Fibroblast of upper back skin (primary cell): ENCODE data around the gene CXXC5.
"Not testable (repeated sequence)": the region's sequence is repeated elsewhere in the genome, so short reads cannot be mapped to it uniquely, and the experiment has no call there.

Experiments used
- DNase-seq: peaks from one replicate; pipeline ENCODE4 v3.0.0-alpha.2; 2013

The CXXC5 gene

GRCh38 chr5:139648205-139649081, at the start of gene CXXC5:
Gene CXXC5 (plus strand): TSS chr5:139648349. CDS start chr5:139680524, 32,175 bp downstream.
- peak; percentile 85 for DNase-seq

GRCh38 chr5:139598601-139598965, 49.6 kb upstream of the CXXC5 start:
- not testable (repeated sequence) for DNase-seq

DNA sequence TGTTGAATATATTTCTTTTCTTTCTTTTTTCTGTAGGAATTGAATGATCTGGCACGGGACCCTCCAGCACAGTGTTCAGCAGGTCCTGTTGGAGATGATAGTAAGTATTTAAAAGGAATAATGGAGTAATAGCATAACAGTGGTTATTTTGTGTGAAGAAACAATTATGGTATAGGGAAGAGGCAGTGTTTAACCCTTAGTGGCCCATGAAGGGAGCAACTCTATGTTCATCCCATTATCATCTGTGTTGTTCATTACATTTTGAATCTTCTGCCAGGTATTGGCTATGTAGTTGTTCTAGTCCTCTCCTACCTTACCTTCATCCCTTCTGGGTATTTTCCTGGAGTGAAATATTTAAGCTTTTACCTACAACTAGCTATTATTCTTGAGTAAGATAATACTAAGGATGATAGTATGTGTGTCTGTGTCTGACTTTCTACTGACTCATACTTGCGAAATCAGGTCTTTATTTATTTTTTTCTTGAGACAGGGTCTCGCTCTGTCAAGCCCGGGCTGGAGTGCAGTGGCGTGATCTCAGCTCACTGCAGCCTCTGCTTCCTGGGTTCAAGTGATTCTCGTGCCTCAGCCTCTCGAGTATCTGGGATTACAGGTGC, 47.7 kb upstream of the CXXC5 start:
- peak; percentile 51 for DNase-seq

DNA sequence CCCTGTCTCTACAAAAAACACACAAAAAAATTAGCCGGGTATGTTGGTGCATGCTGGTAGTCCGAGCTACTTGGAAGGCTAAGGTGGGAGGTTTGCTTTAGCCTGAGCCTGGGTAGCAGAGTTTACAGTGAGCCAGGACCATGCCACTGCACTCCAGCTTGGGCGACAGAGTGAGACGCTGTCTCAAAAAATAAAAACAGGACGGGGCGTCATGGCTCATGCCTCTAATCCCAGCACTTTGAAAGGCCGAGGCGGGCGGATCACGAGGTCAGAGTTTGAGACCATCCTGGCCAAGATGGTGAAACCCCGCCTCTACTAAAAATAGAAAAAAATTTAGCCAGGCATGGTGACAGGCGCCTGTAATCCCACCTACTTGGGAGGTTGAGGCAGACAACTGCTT, 46.7 kb upstream of the CXXC5 start:
- DNase-seq: no peak

DNA sequence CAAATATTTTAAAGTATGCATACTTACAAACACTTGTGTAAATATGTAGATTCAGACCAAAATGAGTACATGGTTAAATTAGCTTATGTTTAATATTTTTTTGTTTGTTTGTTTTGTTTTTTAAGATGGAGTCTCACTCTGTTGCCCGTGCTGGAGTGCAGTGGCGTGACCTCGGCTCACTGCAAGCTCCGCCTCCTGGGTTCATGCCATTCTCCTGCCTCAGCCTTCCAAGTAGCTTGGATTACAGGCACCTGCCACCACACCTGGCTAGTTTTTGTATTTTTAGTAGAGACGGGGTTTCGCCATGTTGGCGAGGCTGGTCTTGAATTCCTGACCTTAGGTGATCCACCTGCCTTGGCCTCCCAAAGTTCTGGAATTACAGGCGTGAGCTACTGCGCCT, 46.2 kb upstream of the CXXC5 start:
- not testable (repeated sequence) for DNase-seq

- DNase-seq: no peak
Measured at GRCh38 chr5:139605887-139606286, 42.3 kb upstream of the CXXC5 start.

GRCh38 chr5:139611703-139612584, 36.2 kb upstream of the CXXC5 start:
- peak; percentile 27 for DNase-seq

DNA sequence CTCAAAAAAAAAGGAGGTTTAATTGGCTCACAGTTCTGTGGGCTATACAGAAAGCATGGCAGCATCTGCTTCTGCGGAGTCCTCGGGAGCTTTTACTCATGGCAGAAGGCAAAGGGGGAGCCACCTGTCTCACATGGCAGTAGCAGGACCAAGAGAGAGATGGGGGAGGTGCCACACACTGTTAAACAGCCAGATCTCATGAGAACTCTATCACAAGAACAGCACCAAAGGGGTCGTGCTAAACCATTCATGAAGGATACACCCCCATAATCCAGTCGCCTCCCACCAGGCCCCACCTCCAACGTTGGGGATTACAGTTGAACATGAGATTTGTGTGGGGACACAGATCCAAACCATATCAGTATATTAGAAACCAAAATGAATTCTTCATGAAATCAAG, 28.3 kb upstream of the CXXC5 start:
- DNase-seq: no peak

DNA sequence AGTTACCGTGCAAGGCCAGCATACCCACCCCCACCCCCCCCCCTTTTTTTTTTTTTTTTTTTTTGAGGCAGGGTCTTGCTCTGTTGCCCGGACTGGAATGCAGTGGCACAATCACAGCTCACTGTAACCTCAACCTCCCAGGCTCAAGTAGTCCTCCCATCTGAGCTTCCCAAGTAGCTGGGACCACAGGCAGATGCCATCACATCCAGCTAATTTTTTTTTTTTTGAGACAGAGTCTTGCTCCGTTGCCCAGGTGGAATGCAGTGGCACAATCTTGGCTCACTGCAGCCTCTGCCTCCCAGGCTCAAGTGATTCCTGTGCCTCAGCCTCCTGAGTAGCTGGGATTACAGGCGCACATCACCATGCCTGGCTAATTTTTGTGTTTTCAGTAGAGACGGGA, 22.8 kb upstream of the CXXC5 start:
- not testable (repeated sequence) for DNase-seq

GRCh38 chr5:139630855-139631254, 17.3 kb upstream of the CXXC5 start:
- no peak for DNase-seq

- no peak for DNase-seq
Measured at GRCh38 chr5:139631520-139632165, 16.5 kb upstream of the CXXC5 start.

- DNase-seq: peak; percentile 74
Measured at GRCh38 chr5:139633295-139634027, 14.7 kb upstream of the CXXC5 start.

GRCh38 chr5:139634028-139634325, 14.2 kb upstream of the CXXC5 start:
- DNase-seq: no peak

GRCh38 chr5:139634541-139634940, 13.6 kb upstream of the CXXC5 start:
- DNase-seq: no peak

- DNase-seq: no peak
Measured at GRCh38 chr5:139635191-139635590, 13.0 kb upstream of the CXXC5 start.

GRCh38 chr5:139635606-139636206, 12.4 kb upstream of the CXXC5 start:
- peak; percentile 96 for DNase-seq

DNA sequence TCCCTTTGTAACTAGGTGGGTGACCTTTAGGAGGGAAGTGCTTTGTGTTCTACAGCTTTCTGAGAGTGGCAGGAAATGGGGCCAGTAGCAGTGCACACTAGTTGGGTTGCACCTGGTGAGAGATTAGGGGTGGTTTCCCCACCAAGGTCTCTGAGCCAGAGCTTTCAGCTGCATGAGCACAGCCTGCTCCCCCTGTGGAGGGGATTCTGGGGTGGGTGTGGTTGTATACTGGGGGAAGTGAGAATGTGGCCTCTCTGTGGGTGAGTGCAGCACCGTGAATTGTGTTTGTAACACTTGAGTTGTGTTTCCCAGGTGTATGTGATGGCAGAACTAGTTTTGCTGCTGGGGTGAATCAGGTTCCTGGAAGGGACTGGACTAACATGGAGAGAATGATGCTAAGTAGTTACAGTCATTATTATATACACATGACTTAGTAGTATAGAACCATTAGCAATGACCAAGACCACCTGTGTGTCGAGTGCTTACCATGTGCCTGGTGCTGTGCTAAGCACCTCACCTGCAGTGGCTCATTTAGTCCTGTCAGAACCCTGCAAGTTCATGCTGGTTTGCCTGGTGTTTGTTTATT, 11.8 kb upstream of the CXXC5 start:
- no peak for DNase-seq

GRCh38 chr5:139636975-139637408, 11.2 kb upstream of the CXXC5 start:
- DNase-seq: peak; percentile 32

- DNase-seq: peak; percentile 82
Measured at GRCh38 chr5:139637438-139638089, 10.6 kb upstream of the CXXC5 start.

- peak; percentile 59 for DNase-seq
Measured at GRCh38 chr5:139638090-139638735, 9.9 kb upstream of the CXXC5 start.
